Dedifferentiated amniotic fluid mesenchymal stem cell (primary cell): ENCODE measurements around the gene DDIT3.
A peak's percentile ranks its signal among the peaks of the same experiment; 100 is the strongest.
"Not testable (repeated sequence)": the region's sequence is repeated elsewhere in the genome, so short reads cannot be mapped to it uniquely, and the experiment has no call there.

Source experiments
- DNase-seq: peaks from one replicate; pipeline ENCODE4 v3.0.0-alpha.2; 2016; ENCODE audit errors: extremely low spot score

The DDIT3 gene

GRCh38 chr12:57525615-57526383, 5.5 kb upstream of the DDIT3 start:
- no peak for DNase-seq

- DNase-seq: no peak
Observed at GRCh38 chr12:57524814-57525614, 4.7 kb upstream of the DDIT3 start.

- DNase-seq: no peak
Observed at GRCh38 chr12:57523706-57524614, 3.6 kb upstream of the DDIT3 start.

- DNase-seq: peak; percentile 36
Observed at GRCh38 chr12:57522887-57523705, 2.8 kb upstream of the DDIT3 start.

GRCh38 chr12:57522011-57522886, 1.9 kb upstream of the DDIT3 start, which contains the start of gene MBD6:
TSS of gene MBD6 (plus strand) at chr12:57522824. CDS start at chr12:57524304, 1,480 bp downstream.
- DNase-seq: peak; percentile 77

- DNase-seq: no peak
Observed at GRCh38 chr12:57521525-57522010, 1.3 kb upstream of the DDIT3 start.

GRCh38 chr12:57519796-57520052, 590 bp downstream of the DDIT3 start:
- DNase-seq: no peak

GRCh38 chr12:57518920-57519795, 1.2 kb downstream of the DDIT3 start:
- peak; percentile 37 for DNase-seq

- DNase-seq: no peak
Observed at GRCh38 chr12:57518176-57518919, 2.0 kb downstream of the DDIT3 start.

- DNase-seq: not testable (repeated sequence)
Observed at GRCh38 chr12:57517718-57518117, 2.6 kb downstream of the DDIT3 start.

- DNase-seq: no peak
Observed at GRCh38 chr12:57517187-57517586, 3.1 kb downstream of the DDIT3 start.

GRCh38 chr12:57516617-57517153, 3.6 kb downstream of the DDIT3 start:
- DNase-seq: no peak

GRCh38 chr12:57515934-57516541, 4.3 kb downstream of the DDIT3 start:
- no peak for DNase-seq

GRCh38 chr12:57515408-57515933, 4.8 kb downstream of the DDIT3 start:
- no peak for DNase-seq

- no peak for DNase-seq
Observed at GRCh38 chr12:57514720-57515407, 5.5 kb downstream of the DDIT3 start.

- not testable (repeated sequence) for DNase-seq
Observed at GRCh38 chr12:57514246-57514645, 6.1 kb downstream of the DDIT3 start.

- not testable (repeated sequence) for DNase-seq
Observed at GRCh38 chr12:57513677-57514076, 6.6 kb downstream of the DDIT3 start.
